ENCODE measurements around the gene PLAGL2. TPM values are rescaled to one million over a fixed set of nuclear protein-coding genes. Genes with fewer than 3 reads are reported as not detected.

The PLAGL2 gene
- total RNA-seq, 1 experiment from 2014 or later = 44.4 TPM

DNA sequence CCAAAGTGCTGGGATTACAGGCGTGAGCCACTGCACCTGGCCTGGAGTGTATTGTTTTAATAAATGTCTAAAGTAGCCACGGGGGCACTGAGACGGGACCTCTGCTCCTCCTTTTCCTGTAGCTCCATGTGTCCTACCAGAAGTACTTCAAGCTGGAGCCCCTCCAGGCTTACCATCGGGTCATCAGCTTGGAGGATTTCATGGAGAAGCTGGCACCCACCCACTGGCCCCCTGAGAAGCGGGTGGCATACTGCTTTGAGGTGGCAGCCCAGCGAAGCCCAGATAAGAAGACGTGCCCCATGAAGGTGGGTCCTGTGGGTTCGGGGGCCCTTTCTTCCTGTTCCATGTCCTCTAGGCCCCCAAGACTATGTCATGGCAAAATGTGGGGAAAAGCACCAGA, 7.6 kb upstream of the PLAGL2 start:
- TF ChIP-seq CTCF (conservative IDR thresholded peaks at IDR 0.05) = no peak
- DNase-seq = no peak

More for the DNA sequence above, 7.6 kb upstream of the PLAGL2 start:
- Histone ChIP-seq H3K56ac (ENCODE audit: insufficient read length, low read depth, low read length) (no peak overlapping the region), H3K4me1 (ENCODE audit: insufficient read depth, low read length) (no peaks in the 10 kb centered on the region), H3K14ac (ENCODE audit: insufficient read depth, low read length) (no peak overlapping the region), H4K8ac (replicated peaks; ENCODE audit: insufficient read length, low read depth, low read length) (no peak overlapping the region), H4K5ac (ENCODE audit: insufficient read length, low read depth, low read length) (no peak overlapping the region), H3K79me2 (ENCODE audit: insufficient read depth, low read length) (no peaks in the 10 kb centered on the region), H3K18ac (ENCODE audit: insufficient read length, low read depth, low read length) (no peak overlapping the region), H2AK5ac (ENCODE audit: insufficient read length, low read length) (no peak overlapping the region), H3K23me2 (ENCODE audit: insufficient read length, low read depth, low read length, poor library complexity, severe bottlenecking) (no peaks in the 10 kb centered on the region), H3K23ac (ENCODE audit: insufficient read length, low read depth, low read length) (no peak overlapping the region), H2BK15ac (ENCODE audit: low read depth, low read length) (no peak overlapping the region), H2BK20ac (ENCODE audit: low read depth, low read length, poor library complexity, severe bottlenecking) (no peak overlapping the region), H4K91ac (ENCODE audit: insufficient read length, low read depth, low read length) (no peak overlapping the region), H4K20me1 (ENCODE audit: control insufficient read depth, insufficient read depth, insufficient read length) (no peaks in the 10 kb centered on the region), H3K27me3 (ENCODE audit: insufficient read depth, low read length) (no peaks in the 10 kb centered on the region), H3K4me2 (ENCODE audit: insufficient read depth, insufficient read length, low read length) (no peak overlapping the region), H2BK5ac (ENCODE audit: insufficient read length, low read length) (no peak overlapping the region), H3T11ph (ENCODE audit: low read length) (no peak overlapping the region), H3K79me1 (ENCODE audit: insufficient read depth, low read depth, low read length, poor library complexity, severe bottlenecking) (no peaks in the 10 kb centered on the region), H3K9ac (ENCODE audit: extremely low read depth, insufficient read length, low read length) (no peak overlapping the region), H2AFZ (ENCODE audit: low read length) (no peak overlapping the region), H2BK12ac (ENCODE audit: insufficient read length, low read depth, low read length) (no peak overlapping the region), H2BK120ac (ENCODE audit: low read depth, low read length, poor library complexity, severe bottlenecking) (no peak overlapping the region), H3K27ac (ENCODE audit: insufficient read length, low read depth, low read length) (no peak overlapping the region), H3K9me3 (ENCODE audit: control insufficient read depth, low read depth, low read length) (no peaks in the 10 kb centered on the region), H3K4ac (ENCODE audit: low read depth, low read length) (no peak overlapping the region)
- Mint-ChIP-seq H3K4me3 (no peak overlapping the region), H3K9me3 (no peaks in the 10 kb centered on the region), H3K27ac (no peak overlapping the region), H3K27me3 (ENCODE audit: low read depth) (no peaks in the 10 kb centered on the region), H3K36me3 (ENCODE audit: insufficient read depth in 1 of 3, low read depth in 3 of 3) (peaks cover 14 to 81% (median 60%) of the 10 kb centered on the region in 3 experiments), H3K4me1 (no peaks in the 10 kb centered on the region)
- no CpG with 5 or more reads among the region's 8 CpGs for WGBS (ENCODE audit: extremely low coverage, insufficient read length, low lambda C conversion rate)

Data from H9 (cell line).